K562 (cell line): ENCODE measurements around the gene B4GALT5. TPM values are rescaled to one million over a fixed set of nuclear protein-coding genes. Genes with fewer than 3 reads are reported as not detected.

ENCODE experiments used
- ATAC-seq: fragments of 200-7000 bp; cut with Tn5 transposase; 3 replicates; pipeline ENCODE4 v1.9.1; 2020; ENCODE audit warnings: moderate library complexity
- BruUV-seq: library from RNA; stranded (reverse); fragments of 400-500 nt; replicated peaks from 2 replicates; lab custom pipeline; 2021; lab: Mats Ljungman, UMichigan
- CTCF ChIA-PET: fragments of 300-600 bp; formaldehyde crosslinking; extraction: SDS; loops from one replicate; lab custom pipeline; 2021; ENCODE audit warnings: low intra/inter-chr PET ratio; lab: Yijun Ruan, JAX
- POLR2A ChIA-PET: fragments of 300-600, 350-650 bp; sonication (Branson Sonifier 250); formaldehyde crosslinking; extraction: SDS; loops from one replicate; lab custom pipeline; 2021; ENCODE audit warnings: antibody characterized with exemption, inconsistent platforms; lab: Yijun Ruan, JAX
- DNase-seq, 4 experiments: peaks; one replicate each; pipeline versions ENCODE4 v3.0.0 to v3.0.0-alpha.2; 2011 to 2018; ENCODE audit warnings: low spot score in 3 of 4, mixed read lengths in 3 of 4; ENCODE audit errors: extremely low read depth in 1 of 4
- FAIRE-seq: peaks from 2 replicates; lab custom pipeline; 2011; peaks lifted over from hg19 to GRCh38; lab: Jason Lieb, UNC
- H2AFZ ChIP-seq: 2 replicates; pipeline ENCODE4 v1.6.0; 2011; ENCODE audit warnings: low read depth, low read length, control low read depth, inconsistent platforms
- H3K27ac ChIP-seq: fragments of 200-600 bp; 3 replicates; pipeline ENCODE4 v1.8.0; 2011; ENCODE audit warnings: low read depth, mild to moderate bottlenecking, control low read depth, inconsistent platforms, low read length, moderate library complexity, mixed read lengths; ENCODE audit errors: extremely low read depth
- H3K27me3 ChIP-seq, 2 experiments: fragments of 300-600 bp in 1 of 2; 2 replicates in 1 of 2; 3 replicates in 1 of 2; pipeline versions ENCODE4 v1.6.0 to v1.8.0; 2011; ENCODE audit warnings: inconsistent platforms in 2 of 2, low read length in 2 of 2, mild to moderate bottlenecking in 1 of 2, mixed read lengths in 1 of 2, moderate library complexity in 1 of 2; ENCODE audit not compliant: control insufficient read depth in 2 of 2, insufficient read depth in 2 of 2
- H3K36me3 ChIP-seq: fragments of 300-600 bp; 3 replicates; pipeline ENCODE4 v1.8.0; 2011; ENCODE audit warnings: mild to moderate bottlenecking, low read length, inconsistent platforms; ENCODE audit not compliant: control insufficient read depth, insufficient read depth
- H3K4me1 ChIP-seq, 2 experiments: fragments of 200-600 bp in 1 of 2; replicated peaks in 1 of 2; 2 replicates in 1 of 2; 3 replicates in 1 of 2; pipeline versions ENCODE4 v1.5.1 to v1.8.0; 2011; ENCODE audit warnings: inconsistent platforms in 2 of 2, low read length in 2 of 2, mild to moderate bottlenecking in 1 of 2, mixed read lengths in 1 of 2, moderate library complexity in 1 of 2; ENCODE audit not compliant: control insufficient read depth in 2 of 2, insufficient read depth in 2 of 2
- H3K4me2 ChIP-seq: 2 replicates; pipeline ENCODE4 v1.6.1; 2011; ENCODE audit warnings: low read length, control low read depth, inconsistent platforms, mixed read lengths; ENCODE audit not compliant: insufficient read depth
- H3K4me3 ChIP-seq: fragments of 200-600 bp; sonication (generic), shearing (Covaris generic); 2 replicates; pipeline ENCODE4 v1.5.1; 2016; ENCODE audit warnings: control low read depth, inconsistent platforms
- H3K79me2 ChIP-seq: fragments of 200-600 bp; 3 replicates; pipeline ENCODE4 v1.8.0; 2011; ENCODE audit warnings: low read length, inconsistent platforms; ENCODE audit not compliant: control insufficient read depth, insufficient read depth
- H3K9ac ChIP-seq, 2 experiments: 2 replicates each; pipeline versions ENCODE4 v1.6.0 to v1.6.1; 2011; ENCODE audit warnings: low read depth in 2 of 2, low read length in 2 of 2, control low read depth in 1 of 2, inconsistent platforms in 1 of 2, mild to moderate bottlenecking in 1 of 2, mixed read lengths in 1 of 2; ENCODE audit not compliant: insufficient read depth in 1 of 2
- H3K9me1 ChIP-seq: one replicate; pipeline ENCODE4 v1.6.0; 2011; ENCODE audit warnings: inconsistent platforms, mild to moderate bottlenecking, low read length, moderate library complexity; ENCODE audit not compliant: control insufficient read depth, insufficient read depth
- H3K9me3 ChIP-seq: replicated peaks from 2 replicates; pipeline ENCODE4 v1.5.1; 2011; ENCODE audit warnings: low read depth, low read length, inconsistent platforms; ENCODE audit not compliant: control insufficient read depth, insufficient read depth
- H4K20me1 ChIP-seq: replicated peaks from 2 replicates; pipeline ENCODE4 v1.6.1; 2011; ENCODE audit warnings: low read length, inconsistent platforms, mixed read lengths; ENCODE audit not compliant: control insufficient read depth, insufficient read depth
- NFE2 ChIP-seq: IDR thresholded peaks from 2 replicates; pipeline ENCODE4 v1.6.1; 2014; ENCODE audit warnings: antibody characterized with exemption, low read depth
- POU5F1 ChIP-seq: fragments of 150-350 bp; IDR thresholded peaks from 2 replicates; pipeline ENCODE4 v1.6.1; 2014; ENCODE audit warnings: borderline replicate concordance, low read length, low read depth, mild to moderate bottlenecking; ENCODE audit not compliant: partially characterized antibody
- RUNX1 ChIP-seq: sonication (generic); IDR thresholded peaks from 2 replicates; pipeline ENCODE4 v1.6.1; 2016; ENCODE audit warnings: antibody characterized with exemption, low read depth
- SRF ChIP-seq, 2 experiments: fragments of 250-450, 450-650 bp in 1 of 2; sonication (Bioruptor Pico) in 1 of 2; sonication (generic) in 1 of 2; formaldehyde crosslinking; IDR thresholded peaks; 2 replicates each; pipeline versions ENCODE4 v1.5.0 to v1.5.1; 2020 to 2022; ENCODE audit warnings: mild to moderate bottlenecking in 1 of 2, missing genetic modification reagents in 1 of 2
- SRSF7 ChIP-seq: fragments of 200-400 bp; formaldehyde crosslinking; optimal IDR thresholded peaks from 2 replicates; pipeline ENCODE3; 2017; ENCODE audit warnings: mild to moderate bottlenecking, low read depth, low read length
- ZNF12 ChIP-seq: sonication (generic); formaldehyde crosslinking; IDR thresholded peaks from 2 replicates; pipeline ENCODE4 v1.4.0; 2020; ENCODE audit warnings: mild to moderate bottlenecking, missing genetic modification reagents
- ZNF444 ChIP-seq: fragments of 250-450 bp; sonication (Bioruptor Pico); IDR thresholded peaks from 2 replicates; pipeline ENCODE4 v1.4.0; 2020; ENCODE audit warnings: mild to moderate bottlenecking, moderate library complexity
- ZNF696 ChIP-seq: fragments of 250-450 bp; sonication (Bioruptor Pico); conservative IDR thresholded peaks from 2 replicates; pipeline ENCODE4 v1.4.0; 2020; ENCODE audit warnings: mild to moderate bottlenecking, moderate library complexity
- WGBS: fragments of 100-300 bp; shearing (Covaris generic); methylation state at CpG from one replicate; pipeline ENCODE4 v1.1.6; 2016; ENCODE audit warnings: low coverage, mixed read lengths; ENCODE audit not compliant: insufficient coverage; ENCODE audit errors: missing lambda C conversion rate; 5-methylcytosine and 5-hydroxymethylcytosine counted together
- in situ Hi-C: fragments of 300-500 bp; cut with MboI; formaldehyde crosslinking; loops from 4 replicates; pipeline ENCODE4 v1.15.0; 2018; ENCODE audit warnings: inconsistent platforms, mixed read lengths
- intact Hi-C: fragments of 100-400 bp; cut with micrococcal nuclease; formaldehyde crosslinking; loops from 2 replicates; pipeline ENCODE4 v1.14.2; 2022
- polyA plus RNA-seq, 8 experiments: library from polyadenylated mRNA; depleted of rRNA in 4 of 8; stranded (reverse) in 5 of 8; unstranded in 3 of 8; fragments of >200 nt; fragmentation: Nextera tagmentation in 2 of 8; fragmentation: Illumina TruSeq in 1 of 8; extraction: Ambion mirVana in 2 of 8; extraction: Trizol in 1 of 8; gene quantifications; 2 replicates each; pipeline versions ENCODE4 v1.2.1 to v1.2.3, GENCODE V29; 2011 to 2014; ENCODE audit warnings: inconsistent platforms in 1 of 8, missing spikeins in 1 of 8
- total RNA-seq, 7 experiments: library from RNA; depleted of rRNA in 6 of 7; stranded (reverse); fragments of >200 nt in 6 of 7; fragmentation: Illumina TruSeq in 2 of 7; extraction: Trizol in 2 of 7; gene quantifications; 2 replicates each; pipeline versions ENCODE4 v1.2.1 to v1.2.3, GENCODE V29; 2011 to 2021; ENCODE audit warnings: low replicate concordance in 1 of 7
- TF ChIP-seq, protein P1 (sequence below): sonication (generic); formaldehyde crosslinking; IDR thresholded peaks from 2 replicates; pipeline ENCODE4 v1.8.1; 2023; ENCODE audit warnings: mild to moderate bottlenecking, missing genetic modification reagents

B4GALT5 gene
- total and polyA plus RNA-seq, 9 of the 15 experiments (the other 6 are each of a cell fraction or from before 2014, with no cell fraction given) = 8.5 to 32.6 (median 23.4) TPM

DNA sequence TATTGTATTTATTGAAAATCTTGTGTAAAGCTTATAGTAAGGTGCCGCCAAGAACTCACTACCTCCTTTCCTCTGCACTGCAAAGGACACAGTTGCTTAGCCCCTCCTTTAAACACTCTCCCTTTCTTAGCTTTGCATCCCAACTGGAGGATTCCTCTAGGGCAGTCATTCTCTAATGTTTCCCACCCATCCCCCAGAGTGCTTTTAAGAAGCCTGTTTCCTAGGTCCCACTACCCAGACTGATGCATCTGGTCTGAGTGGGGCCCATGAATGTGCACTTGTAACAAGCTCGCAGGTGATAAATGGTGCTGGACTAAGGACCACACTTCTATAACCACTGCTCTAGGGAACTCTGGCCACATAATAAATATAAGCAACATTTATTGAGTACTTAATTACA is 55.2 kb downstream of the B4GALT5 start:
- Histone ChIP-seq H3K9me1 (no peaks in the 10 kb centered on the region), H2AFZ (no peak overlapping the region), H3K27ac (no peak overlapping the region), H3K36me3 (peaks cover 36% of the 10 kb centered on the region), H3K4me1 (peaks cover 4 to 5% of the 10 kb centered on the region in 2 experiments; a peak in 3 of 5 replicates), H4K20me1 (peaks cover 4% of the 10 kb centered on the region; the same call in 1 of the 2 replicates), H3K79me2 (peaks cover 62% of the 10 kb centered on the region), H3K27me3 (no peaks in the 10 kb centered on the region), H3K9ac (no peak overlapping the region), H3K4me2 (no peak overlapping the region)
- ATAC-seq (no peak; the same call in 2 of the 3 replicates), FAIRE-seq (no peak), DNase-seq (no peak)
- in situ Hi-C loops = no loop called here
- WGBS = 95% methylated on average over 2 of the region's 2 CpGs
- ChIA-PET CTCF (no interaction called here), POLR2A (interaction anchor here (0.6 to 2.1 kb wide), 2 partner anchors 17 to 329 kb away, joined by 4 to 9 read pairs; no protein-coding TSS in a partner anchor)
- no peak for TF ChIP-seq NFE2
- no peak for TF ChIP-seq POU5F1
- TF ChIP-seq SRF (CRISPR knock-in tag; IDR thresholded peaks at IDR 0.05) = no peak
- TF ChIP-seq ZNF696 (CRISPR knock-in tag) = no peak
- TF ChIP-seq, protein P1, sequence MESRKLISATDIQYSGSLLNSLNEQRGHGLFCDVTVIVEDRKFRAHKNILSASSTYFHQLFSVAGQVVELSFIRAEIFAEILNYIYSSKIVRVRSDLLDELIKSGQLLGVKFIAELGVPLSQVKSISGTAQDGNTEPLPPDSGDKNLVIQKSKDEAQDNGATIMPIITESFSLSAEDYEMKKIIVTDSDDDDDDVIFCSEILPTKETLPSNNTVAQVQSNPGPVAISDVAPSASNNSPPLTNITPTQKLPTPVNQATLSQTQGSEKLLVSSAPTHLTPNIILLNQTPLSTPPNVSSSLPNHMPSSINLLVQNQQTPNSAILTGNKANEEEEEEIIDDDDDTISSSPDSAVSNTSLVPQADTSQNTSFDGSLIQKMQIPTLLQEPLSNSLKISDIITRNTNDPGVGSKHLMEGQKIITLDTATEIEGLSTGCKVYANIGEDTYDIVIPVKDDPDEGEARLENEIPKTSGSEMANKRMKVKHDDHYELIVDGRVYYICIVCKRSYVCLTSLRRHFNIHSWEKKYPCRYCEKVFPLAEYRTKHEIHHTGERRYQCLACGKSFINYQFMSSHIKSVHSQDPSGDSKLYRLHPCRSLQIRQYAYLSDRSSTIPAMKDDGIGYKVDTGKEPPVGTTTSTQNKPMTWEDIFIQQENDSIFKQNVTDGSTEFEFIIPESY (CRISPR knock-in tag) = no peak
- no peak for TF ChIP-seq ZNF444
- TF ChIP-seq SRSF7 = no peak
- no peak for TF ChIP-seq RUNX1
- TF ChIP-seq ZNF12 (CRISPR knock-in tag) = no peak
- TF ChIP-seq, all 486 proteins: peak for 0
- H3K4me3 ChIP-seq = no peak overlapping the region
- intact Hi-C loops = no loop called here
- BruUV-seq = no TSS peak
- no peaks in the 10 kb centered on the region for H3K9me3 ChIP-seq
